ENCODE results near the gene TLR6. TPM values are rescaled to one million over a fixed set of nuclear protein-coding genes. Genes with fewer than 3 reads are reported as not detected.

Gene TLR6
- total and polyA plus RNA-seq, 2 experiments from 2014 or later, result 0.24 to 1.1 TPM

GRCh38 chr4:38803833-38804653 is 52.6 kb downstream of the TLR6 start:
- Histone ChIP-seq H3K4me2 (peak overlapping the region; percentile 54), H3K79me2 (no peaks in the 10 kb centered on the region), H2AFZ (peak overlapping the region; percentile 46), H3K9me2 (replicated peaks; ENCODE audit: insufficient read depth) (no peaks in the 10 kb centered on the region), H4K20me1 (ENCODE audit: insufficient read depth, poor library complexity, severe bottlenecking) (no peaks in the 10 kb centered on the region), H3K9me3 (ENCODE audit: low read depth) (no peaks in the 10 kb centered on the region), H3K36me3 (replicated peaks; ENCODE audit: insufficient read depth, low read depth) (no peaks in the 10 kb centered on the region), H3K4me3 (no peak overlapping the region), H3K27ac (peak overlapping the region; percentile 58), H3K4me1 (ENCODE audit: insufficient read depth) (peaks cover 7% of the 10 kb centered on the region), H3K27me3 (no peaks in the 10 kb centered on the region)
- no peak for DNase-seq (ENCODE audit: low spot score)
- TF ChIP-seq EZH2phosphoT487 (IDR thresholded peaks at IDR 0.05; ENCODE audit: low read depth, severe bottlenecking, unreplicated experiment) (no peak), EZH2 (IDR thresholded peaks at IDR 0.05; ENCODE audit: borderline replicate concordance) (no peak)
- WGBS (ENCODE audit: low lambda C conversion rate, missing lambda C conversion rate), result 43% methylated on average over 6 of the region's 6 CpGs

GRCh38 chr4:38802561-38803355 is 53.9 kb downstream of the TLR6 start:
- H3K36me3 ChIP-seq (replicated peaks; ENCODE audit: insufficient read depth, low read depth), result no peaks in the 10 kb centered on the region

GRCh38 chr4:38800961-38801450 is 55.6 kb downstream of the TLR6 start:
- no peaks in the 10 kb centered on the region for H4K20me1 ChIP-seq (ENCODE audit: insufficient read depth, poor library complexity, severe bottlenecking)
- 92% methylated on average over 3 of the region's 3 CpGs for WGBS (ENCODE audit: low lambda C conversion rate, missing lambda C conversion rate)

More at GRCh38 chr4:38802561-38803355, 53.9 kb downstream of the TLR6 start:
- H3K9me2 ChIP-seq (replicated peaks; ENCODE audit: insufficient read depth), result no peaks in the 10 kb centered on the region
- no peak for TF ChIP-seq EZH2phosphoT487 (IDR thresholded peaks at IDR 0.05; ENCODE audit: low read depth, severe bottlenecking, unreplicated experiment)
- H3K9me3 ChIP-seq (ENCODE audit: low read depth), result no peaks in the 10 kb centered on the region
- no peaks in the 10 kb centered on the region for H3K27me3 ChIP-seq
- H3K4me1 ChIP-seq (ENCODE audit: insufficient read depth), result peaks cover 7% of the 10 kb centered on the region
- H3K79me2 ChIP-seq, result no peaks in the 10 kb centered on the region
- DNase-seq (ENCODE audit: low spot score), result no peak
- H3K27ac ChIP-seq, result no peak overlapping the region
- no peaks in the 10 kb centered on the region for H4K20me1 ChIP-seq (ENCODE audit: insufficient read depth, poor library complexity, severe bottlenecking)
- H2AFZ ChIP-seq, result no peak overlapping the region
- WGBS (ENCODE audit: low lambda C conversion rate, missing lambda C conversion rate), result 92% methylated on average over 15 of the region's 15 CpGs
- no peak overlapping the region for H3K4me3 ChIP-seq
- H3K4me2 ChIP-seq, result no peak overlapping the region

More at GRCh38 chr4:38800961-38801450, 55.6 kb downstream of the TLR6 start:
- no peaks in the 10 kb centered on the region for H3K9me3 ChIP-seq (ENCODE audit: low read depth)
- H3K36me3 ChIP-seq (replicated peaks; ENCODE audit: insufficient read depth, low read depth), result no peaks in the 10 kb centered on the region
- no peaks in the 10 kb centered on the region for H3K9me2 ChIP-seq (replicated peaks; ENCODE audit: insufficient read depth)
- peaks cover 7% of the 10 kb centered on the region for H3K4me1 ChIP-seq (ENCODE audit: insufficient read depth)
- H2AFZ ChIP-seq, result no peak overlapping the region
- no peak overlapping the region for H3K4me2 ChIP-seq
- TF ChIP-seq EZH2 (IDR thresholded peaks at IDR 0.05; ENCODE audit: borderline replicate concordance) (no peak), EZH2phosphoT487 (IDR thresholded peaks at IDR 0.05; ENCODE audit: low read depth, severe bottlenecking, unreplicated experiment) (no peak), CTCF (IDR thresholded peaks at IDR 0.05; ENCODE audit: poor library complexity) (no peak)
- DNase-seq (ENCODE audit: low spot score), result no peak
- H3K27me3 ChIP-seq, result no peaks in the 10 kb centered on the region
- no peak overlapping the region for H3K27ac ChIP-seq
- no peaks in the 10 kb centered on the region for H3K79me2 ChIP-seq
- H3K4me3 ChIP-seq, result no peak overlapping the region
